HUDEP-2 (cell line): ENCODE data around the gene SEMA6D.

ENCODE experiments used
- DNase-seq, 76 experiments: peaks; one replicate each; lab custom pipeline; 2025; ENCODE audit not compliant: unreplicated experiment in 76 of 76; lab: John Stamatoyannopoulos, UW

SEMA6D gene

GRCh38 chr15:47743385-47743784, 26.1 kb downstream of the SEMA6D start:
- DNase-seq: no peak

GRCh38 chr15:47743886-47744285, 26.6 kb downstream of the SEMA6D start:
- DNase-seq: no peak

GRCh38 chr15:47744496-47744895, 27.2 kb downstream of the SEMA6D start:
- DNase-seq: no peak

GRCh38 chr15:47744973-47745372, 27.7 kb downstream of the SEMA6D start:
- no peak for DNase-seq

GRCh38 chr15:47746516-47746915, 29.2 kb downstream of the SEMA6D start:
- DNase-seq: no peak

GRCh38 chr15:47750030-47750739, 32.9 kb downstream of the SEMA6D start:
- DNase-seq: no peak

- DNase-seq: no peak
Observed at GRCh38 chr15:47750740-47751262, 33.5 kb downstream of the SEMA6D start.

GRCh38 chr15:47753591-47753990, 36.3 kb downstream of the SEMA6D start:
- no peak for DNase-seq

GRCh38 chr15:47754312-47754711, 37.0 kb downstream of the SEMA6D start:
- no peak for DNase-seq

GRCh38 chr15:47755941-47756340, 38.6 kb downstream of the SEMA6D start:
- DNase-seq: no peak

GRCh38 chr15:47756872-47757271, 39.6 kb downstream of the SEMA6D start:
- no peak for DNase-seq

- no peak for DNase-seq
Observed at GRCh38 chr15:47757331-47757730, 40.0 kb downstream of the SEMA6D start.

- DNase-seq: no peak
Observed at GRCh38 chr15:47762621-47763020, 45.3 kb downstream of the SEMA6D start.

GRCh38 chr15:47764666-47765065, 47.4 kb downstream of the SEMA6D start:
- DNase-seq: no peak

- DNase-seq: no peak
Observed at GRCh38 chr15:47766406-47766805, 49.1 kb downstream of the SEMA6D start.

- no peak for DNase-seq
Observed at GRCh38 chr15:47767035-47767434, 49.7 kb downstream of the SEMA6D start.

- no peak for DNase-seq
Observed at GRCh38 chr15:47768735-47769134, 51.4 kb downstream of the SEMA6D start.

GRCh38 chr15:47769166-47769565, 51.9 kb downstream of the SEMA6D start:
- no peak for DNase-seq

GRCh38 chr15:47773143-47773542, 55.8 kb downstream of the SEMA6D start:
- no peak for DNase-seq

- DNase-seq: no peak
Observed at GRCh38 chr15:47778263-47778770, 61.0 kb downstream of the SEMA6D start.

GRCh38 chr15:47780971-47781370, 63.7 kb downstream of the SEMA6D start:
- no peak for DNase-seq

- DNase-seq: no peak
Observed at GRCh38 chr15:47781527-47781926, 64.2 kb downstream of the SEMA6D start.
